Panc1 (cell line): ENCODE data around the gene RABEP1.

Experiments used
- POLR2AphosphoS5 ChIP-seq: IDR thresholded peaks from 2 replicates; pipeline ENCODE4 v1.6.1; 2012; ENCODE audit warnings: mild to moderate bottlenecking, low read depth, low read length, moderate library complexity
- REST ChIP-seq, 2 experiments: IDR thresholded peaks; 2 replicates each; pipeline ENCODE4 v1.6.1; 2011 to 2012; ENCODE audit warnings: low read depth in 2 of 2, control low read depth in 1 of 2, low read length in 1 of 2, mild to moderate bottlenecking in 1 of 2, moderate library complexity in 1 of 2; ENCODE audit not compliant: insufficient read depth in 1 of 2
- TCF7L2 ChIP-seq: IDR thresholded peaks from 2 replicates; pipeline ENCODE4 v1.6.1; 2011; ENCODE audit warnings: mild to moderate bottlenecking, low read depth, low read length, inconsistent platforms
- TF ChIP-seq, protein P1 (sequence below): fragments of 450-650 bp; IDR thresholded peaks from 2 replicates; pipeline ENCODE4 v1.5.1; 2017; ENCODE audit warnings: mild to moderate bottlenecking

DNA sequence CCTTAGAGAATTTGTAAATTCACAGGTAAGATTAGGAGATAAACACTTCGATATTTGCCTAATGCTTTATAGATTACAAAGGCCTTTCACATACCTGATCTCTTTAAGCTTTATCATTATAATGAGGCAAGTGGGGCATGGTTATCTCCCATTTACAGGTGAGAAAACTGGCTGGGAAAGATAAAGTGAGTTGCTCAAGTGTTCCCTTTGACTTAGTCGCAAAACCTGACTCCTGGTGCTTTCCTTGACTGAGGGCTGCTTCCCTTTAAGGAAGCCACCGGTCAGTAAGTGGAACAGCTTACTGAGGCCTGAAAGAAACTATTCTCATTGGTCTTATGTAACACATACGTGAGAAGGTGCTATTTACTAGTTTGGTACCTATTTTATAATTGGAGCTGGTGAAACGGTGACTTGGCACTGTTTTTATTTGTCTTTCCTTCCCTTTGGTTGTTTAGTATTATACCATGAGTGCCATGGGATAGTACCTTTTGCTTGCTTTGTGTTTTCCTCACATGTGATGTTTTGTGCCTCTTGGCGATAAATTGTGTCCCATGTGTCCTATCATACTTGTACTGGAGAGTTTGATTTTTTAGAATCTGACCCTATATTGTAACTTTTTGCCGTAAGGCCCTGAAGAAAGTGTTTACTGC, 80.2 kb downstream of the RABEP1 start:
- TF ChIP-seq, protein P1, sequence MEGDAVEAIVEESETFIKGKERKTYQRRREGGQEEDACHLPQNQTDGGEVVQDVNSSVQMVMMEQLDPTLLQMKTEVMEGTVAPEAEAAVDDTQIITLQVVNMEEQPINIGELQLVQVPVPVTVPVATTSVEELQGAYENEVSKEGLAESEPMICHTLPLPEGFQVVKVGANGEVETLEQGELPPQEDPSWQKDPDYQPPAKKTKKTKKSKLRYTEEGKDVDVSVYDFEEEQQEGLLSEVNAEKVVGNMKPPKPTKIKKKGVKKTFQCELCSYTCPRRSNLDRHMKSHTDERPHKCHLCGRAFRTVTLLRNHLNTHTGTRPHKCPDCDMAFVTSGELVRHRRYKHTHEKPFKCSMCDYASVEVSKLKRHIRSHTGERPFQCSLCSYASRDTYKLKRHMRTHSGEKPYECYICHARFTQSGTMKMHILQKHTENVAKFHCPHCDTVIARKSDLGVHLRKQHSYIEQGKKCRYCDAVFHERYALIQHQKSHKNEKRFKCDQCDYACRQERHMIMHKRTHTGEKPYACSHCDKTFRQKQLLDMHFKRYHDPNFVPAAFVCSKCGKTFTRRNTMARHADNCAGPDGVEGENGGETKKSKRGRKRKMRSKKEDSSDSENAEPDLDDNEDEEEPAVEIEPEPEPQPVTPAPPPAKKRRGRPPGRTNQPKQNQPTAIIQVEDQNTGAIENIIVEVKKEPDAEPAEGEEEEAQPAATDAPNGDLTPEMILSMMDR, result no peak
- no peak for TF ChIP-seq REST (IDR thresholded peaks at IDR 0.05; ENCODE audit: insufficient read depth in 1 of 2, low read depth in 2 of 2, low read length in 1 of 2)
- TF ChIP-seq POLR2AphosphoS5, result no peak
- no peak for TF ChIP-seq TCF7L2
